GM12878 (cell line): ENCODE results near the gene SCN11A.

Experiments used
- NBN ChIP-seq: fragments of 450-650 bp; IDR thresholded peaks from 2 replicates; pipeline ENCODE4 v1.6.1; 2016
- POLR2A ChIP-seq: IDR thresholded peaks from 2 replicates; pipeline ENCODE4 v1.6.1; 2011; ENCODE audit warnings: low read depth, mild to moderate bottlenecking, low read length
- SPI1 ChIP-seq: IDR thresholded peaks from 2 replicates; pipeline ENCODE4 v1.6.1; 2011; ENCODE audit warnings: low read depth, mild to moderate bottlenecking, low read length, moderate library complexity, borderline replicate concordance; ENCODE audit not compliant: insufficient read depth
- STAT1 ChIP-seq: fragments of 450-650 bp; conservative IDR thresholded peaks from 2 replicates; pipeline ENCODE4 v1.6.1; 2014; ENCODE audit warnings: antibody characterized with exemption, mild to moderate bottlenecking
- TF ChIP-seq, protein P1 (sequence below): IDR thresholded peaks from 2 replicates; pipeline ENCODE4 v1.6.1; 2012; ENCODE audit warnings: mild to moderate bottlenecking, low read depth, low read length

DNA sequence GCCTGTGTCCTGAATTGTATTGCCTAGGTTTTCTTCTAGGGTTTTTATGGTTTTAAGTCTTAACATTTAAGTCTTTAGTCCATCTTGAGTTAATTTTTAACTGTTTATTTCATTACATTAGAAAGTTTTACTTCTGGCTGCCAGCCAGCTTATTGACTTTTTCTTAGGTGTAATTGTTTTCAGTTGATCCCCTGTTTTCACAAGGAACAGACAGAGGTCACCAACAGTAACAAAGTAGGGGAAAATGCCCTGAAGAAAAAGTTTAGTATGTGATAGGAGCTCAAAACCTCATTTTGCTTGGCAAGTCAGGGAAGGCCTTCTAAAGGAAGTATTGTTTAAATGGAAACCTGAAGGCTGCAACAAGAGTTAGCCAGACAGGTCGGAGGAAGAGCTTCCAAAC is 10.4 kb upstream of the SCN11A start:
- TF ChIP-seq STAT1 (no peak), SPI1 (no peak), NBN (no peak), POLR2A (no peak)
- TF ChIP-seq, protein P1, sequence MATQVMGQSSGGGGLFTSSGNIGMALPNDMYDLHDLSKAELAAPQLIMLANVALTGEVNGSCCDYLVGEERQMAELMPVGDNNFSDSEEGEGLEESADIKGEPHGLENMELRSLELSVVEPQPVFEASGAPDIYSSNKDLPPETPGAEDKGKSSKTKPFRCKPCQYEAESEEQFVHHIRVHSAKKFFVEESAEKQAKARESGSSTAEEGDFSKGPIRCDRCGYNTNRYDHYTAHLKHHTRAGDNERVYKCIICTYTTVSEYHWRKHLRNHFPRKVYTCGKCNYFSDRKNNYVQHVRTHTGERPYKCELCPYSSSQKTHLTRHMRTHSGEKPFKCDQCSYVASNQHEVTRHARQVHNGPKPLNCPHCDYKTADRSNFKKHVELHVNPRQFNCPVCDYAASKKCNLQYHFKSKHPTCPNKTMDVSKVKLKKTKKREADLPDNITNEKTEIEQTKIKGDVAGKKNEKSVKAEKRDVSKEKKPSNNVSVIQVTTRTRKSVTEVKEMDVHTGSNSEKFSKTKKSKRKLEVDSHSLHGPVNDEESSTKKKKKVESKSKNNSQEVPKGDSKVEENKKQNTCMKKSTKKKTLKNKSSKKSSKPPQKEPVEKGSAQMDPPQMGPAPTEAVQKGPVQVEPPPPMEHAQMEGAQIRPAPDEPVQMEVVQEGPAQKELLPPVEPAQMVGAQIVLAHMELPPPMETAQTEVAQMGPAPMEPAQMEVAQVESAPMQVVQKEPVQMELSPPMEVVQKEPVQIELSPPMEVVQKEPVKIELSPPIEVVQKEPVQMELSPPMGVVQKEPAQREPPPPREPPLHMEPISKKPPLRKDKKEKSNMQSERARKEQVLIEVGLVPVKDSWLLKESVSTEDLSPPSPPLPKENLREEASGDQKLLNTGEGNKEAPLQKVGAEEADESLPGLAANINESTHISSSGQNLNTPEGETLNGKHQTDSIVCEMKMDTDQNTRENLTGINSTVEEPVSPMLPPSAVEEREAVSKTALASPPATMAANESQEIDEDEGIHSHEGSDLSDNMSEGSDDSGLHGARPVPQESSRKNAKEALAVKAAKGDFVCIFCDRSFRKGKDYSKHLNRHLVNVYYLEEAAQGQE: no peak
